H1 (cell line): Measurements from ENCODE around the gene UBR2.

Experiments used
- ATF2 ChIP-seq: IDR thresholded peaks from 2 replicates; pipeline ENCODE4 v1.6.1; 2012; ENCODE audit warnings: low read length, inconsistent platforms
- ATF3 ChIP-seq: IDR thresholded peaks from 2 replicates; pipeline ENCODE4 v1.6.1; 2011; ENCODE audit warnings: low read depth, mild to moderate bottlenecking, low read length; ENCODE audit not compliant: insufficient read depth
- BACH1 ChIP-seq: IDR thresholded peaks from 2 replicates; pipeline ENCODE4 v1.6.1; 2012; ENCODE audit warnings: low read length, improper control_type of control experiment
- CREB1 ChIP-seq: IDR thresholded peaks from 2 replicates; pipeline ENCODE4 v1.6.1; 2012; ENCODE audit warnings: inconsistent platforms
- CTCF ChIP-seq, 3 experiments: IDR thresholded peaks; 1 replicate in 2 of 3; 2 replicates in 1 of 3; pipeline versions ENCODE4 v1.5.1 to v1.6.1; 2011; ENCODE audit warnings: low read length in 3 of 3, mild to moderate bottlenecking in 3 of 3, inconsistent platforms in 2 of 3, low read depth in 1 of 3, moderate library complexity in 1 of 3; ENCODE audit not compliant: insufficient read depth in 1 of 3; ENCODE audit errors: control extremely low read depth in 1 of 3
- EGR1 ChIP-seq: IDR thresholded peaks from 2 replicates; pipeline ENCODE4 v1.6.1; 2011; ENCODE audit warnings: low read depth, low read length, borderline replicate concordance
- JUN ChIP-seq: IDR thresholded peaks from 2 replicates; pipeline ENCODE4 v1.6.1; 2011; ENCODE audit warnings: low read depth, mild to moderate bottlenecking, improper control_type of control experiment, low read length
- MAX ChIP-seq: IDR thresholded peaks from 2 replicates; pipeline ENCODE4 v1.6.1; 2012; ENCODE audit warnings: inconsistent platforms
- POLR2A ChIP-seq, 2 experiments: IDR thresholded peaks; 1 replicate in 1 of 2; 2 replicates in 1 of 2; pipeline ENCODE4 v1.6.1; 2011; ENCODE audit warnings: low read depth in 2 of 2, low read length in 2 of 2, mild to moderate bottlenecking in 2 of 2; ENCODE audit errors: control extremely low read depth in 1 of 2
- RFX5 ChIP-seq: IDR thresholded peaks from 2 replicates; pipeline ENCODE4 v1.6.1; 2011; ENCODE audit warnings: low read depth, low read length, improper control_type of control experiment, borderline replicate concordance

- no peak for TF ChIP-seq CTCF (IDR thresholded peaks at IDR 0.05; ENCODE audit: control extremely low read depth in 1 of 3, insufficient read depth in 1 of 3, low read depth in 1 of 3, low read length in 3 of 3)
- TF ChIP-seq MAX, result no peak
- TF ChIP-seq POLR2A (IDR thresholded peaks at IDR 0.05; ENCODE audit: control extremely low read depth in 1 of 2, low read depth in 2 of 2, low read length in 2 of 2), result no peak
- no peak for TF ChIP-seq JUN
- no peak for TF ChIP-seq CREB1
- no peak for TF ChIP-seq EGR1
- no peak for TF ChIP-seq RFX5
- no peak for TF ChIP-seq ATF3
- TF ChIP-seq ATF2, result no peak
- TF ChIP-seq BACH1, result no peak
These were observed 125.5 kb downstream of the UBR2 start for GRCh38 chr6:42689371-42689770.
